WTC11 (cell line): ENCODE results near the gene CENPX. TPM values are rescaled to one million over a fixed set of nuclear protein-coding genes. Genes with fewer than 3 reads are reported as not detected.

Source experiments
- ATAC-seq: fragments of 200-7000 bp; cut with Tn5 transposase; 2 replicates; pipeline ENCODE4 v1.10.0; 2021; ENCODE audit warnings: mild to moderate bottlenecking, moderate library complexity
- CTCF ChIA-PET: fragments of 300-600 bp; sonication (Branson Sonifier 250); formaldehyde crosslinking; loops from one replicate; lab custom pipeline; 2021; ENCODE audit warnings: antibody characterized with exemption; lab: Charles Lee
- POLR2A ChIA-PET: fragments of 350-600 bp; sonication (Branson Sonifier 250); formaldehyde crosslinking; loops from one replicate; lab custom pipeline; 2021; ENCODE audit warnings: antibody characterized with exemption; lab: Charles Lee
- DNase-seq: peaks from one replicate; pipeline ENCODE4 v3.0.0; 2021; ENCODE audit warnings: low spot score
- H3K27ac Mint-ChIP-seq: 2 replicates; pipeline ENCODE4 v1.8.0; 2021; ENCODE audit warnings: mixed read lengths
- H3K27me3 Mint-ChIP-seq: 2 replicates; pipeline ENCODE4 v1.8.0; 2021; ENCODE audit warnings: low read depth, mild to moderate bottlenecking, moderate library complexity, mixed read lengths
- H3K36me3 Mint-ChIP-seq: 2 replicates; pipeline ENCODE4 v1.8.0; 2021; ENCODE audit warnings: mixed read lengths
- H3K4me1 Mint-ChIP-seq: 2 replicates; pipeline ENCODE4 v1.8.0; 2022; ENCODE audit warnings: mixed read lengths
- H3K4me3 Mint-ChIP-seq: 2 replicates; pipeline ENCODE4 v1.8.0; 2021; ENCODE audit warnings: mild to moderate bottlenecking, moderate library complexity, mixed read lengths
- H3K9me3 Mint-ChIP-seq: 2 replicates; pipeline ENCODE4 v1.8.0; 2021; ENCODE audit warnings: mixed read lengths
- ATF6 ChIP-seq: sonication (generic); formaldehyde crosslinking; IDR thresholded peaks from 2 replicates; pipeline ENCODE4 v1.8.1; 2023; ENCODE audit warnings: mild to moderate bottlenecking, missing genetic modification reagents
- ETV6 ChIP-seq: sonication (generic); formaldehyde crosslinking; IDR thresholded peaks from 2 replicates; pipeline ENCODE4 v1.8.1; 2022; ENCODE audit warnings: mild to moderate bottlenecking, missing genetic modification reagents
- FOXP1 ChIP-seq: sonication (generic); formaldehyde crosslinking; IDR thresholded peaks from 2 replicates; pipeline ENCODE4 v1.8.0; 2022; ENCODE audit warnings: missing genetic modification reagents, mild to moderate bottlenecking, moderate library complexity, borderline replicate concordance
- HMGXB4 ChIP-seq: sonication (generic); formaldehyde crosslinking; IDR thresholded peaks from 2 replicates; pipeline ENCODE4 v1.8.1; 2023; ENCODE audit warnings: mild to moderate bottlenecking, moderate library complexity, missing genetic modification reagents
- MAX ChIP-seq: sonication (generic); formaldehyde crosslinking; IDR thresholded peaks from 2 replicates; pipeline ENCODE4 v1.8.0; 2022; ENCODE audit warnings: mild to moderate bottlenecking, missing genetic modification reagents
- NR3C1 ChIP-seq: sonication (generic); formaldehyde crosslinking; conservative IDR thresholded peaks from 2 replicates; pipeline ENCODE4 v1.8.1; 2023; ENCODE audit warnings: low read depth, mild to moderate bottlenecking, missing genetic modification reagents
- RELA ChIP-seq: sonication (generic); formaldehyde crosslinking; IDR thresholded peaks from 2 replicates; pipeline ENCODE4 v1.8.1; 2022; ENCODE audit warnings: missing genetic modification reagents, mild to moderate bottlenecking, borderline replicate concordance
- USF1 ChIP-seq: sonication (generic); formaldehyde crosslinking; IDR thresholded peaks from 2 replicates; pipeline ENCODE4 v1.8.0; 2022; ENCODE audit warnings: mild to moderate bottlenecking, missing genetic modification reagents
- USF2 ChIP-seq: sonication (generic); formaldehyde crosslinking; IDR thresholded peaks from 2 replicates; pipeline ENCODE4 v1.8.1; 2023; ENCODE audit warnings: mild to moderate bottlenecking, missing genetic modification reagents, moderate library complexity
- ZSCAN18 ChIP-seq: fragments of 250-450 bp; sonication (Bioruptor Pico); IDR thresholded peaks from 2 replicates; pipeline ENCODE4 v2.1.2; 2022; ENCODE audit warnings: mild to moderate bottlenecking, moderate library complexity
- total RNA-seq: library from RNA; stranded (reverse); gene quantifications from 3 replicates; pipeline ENCODE4 v1.2.3, GENCODE V29; 2021

CENPX gene
- total RNA-seq, 1 experiment from 2014 or later, result 121 TPM

GRCh38 chr17:82031885-82032627 is 9.4 kb upstream of the CENPX start:
- peak; percentile 66 for ATAC-seq
- ChIA-PET POLR2A (interaction anchor here (0.8 to 0.9 kb wide), 2 partner anchors 12 to 50 kb away, joined by 3 read pairs; no protein-coding TSS in a partner anchor), CTCF (interaction anchor here (1.0 to 5.7 kb wide), 8 partner anchors 12 to 162 kb away, joined by 4 to 119 read pairs (median 20); partner anchors contain the start of genes CENPX, FASN, LRRC45 and MAFG)
- Mint-ChIP-seq H3K27ac (no peak overlapping the region), H3K9me3 (no peaks in the 10 kb centered on the region), H3K4me3 (peak overlapping the region; percentile 65), H3K36me3 (0 out of 2 replicates have a peak, but pooled peaks cover 6% of the 10 kb centered on the region), H3K27me3 (no peaks in the 10 kb centered on the region), H3K4me1 (peaks cover 16% of the 10 kb centered on the region)
- DNase-seq, result peak; percentile 78
- TF ChIP-seq USF2 (no peak), ATF6 (no peak), NR3C1 (CRISPR knock-in tag) (no peak), FOXP1 (CRISPR knock-in tag) (peak; percentile 68; the same call in 1 of the 2 replicates), MAX (CRISPR knock-in tag) (peak; percentile 82), USF1 (peak; percentile 31; the same call in 1 of the 2 replicates), RELA (CRISPR knock-in tag) (peak; percentile 43; the same call in 1 of the 2 replicates), HMGXB4 (CRISPR knock-in tag) (0 out of 2 replicates have a peak, but pooled peaks have one; percentile 56)

GRCh38 chr17:82031303-82031884 is 8.7 kb upstream of the CENPX start, which contains the start of gene RAC3:
TSS of gene RAC3 (plus strand) at chr17:82031678. CDS start at chr17:82031762, 84 bp downstream.
- POLR2A ChIA-PET, result interaction anchor here (0.8 to 1.1 kb wide), 3 partner anchors 8 to 28 kb away, joined by 3 to 5 read pairs (median 4); partner anchors contain the start of genes CENPX and LRRC45
- ATAC-seq (peak; percentile 47), DNase-seq (peak; percentile 56)
- CTCF ChIA-PET, result interaction anchor here (0.9 to 5.7 kb wide), 22 partner anchors 12 to 269 kb away, joined by 4 to 119 read pairs (median 13); partner anchors contain the start of genes CENPX, FASN, GPS1 and LRRC45
- H3K36me3 Mint-ChIP-seq, result 0 out of 2 replicates have a peak, but pooled peaks cover 6% of the 10 kb centered on the region
- H3K27ac Mint-ChIP-seq, result no peak within 1 kb of the TSS
- H3K4me3 Mint-ChIP-seq, result peak within 1 kb of the TSS; percentile 73
- no peaks in the 10 kb centered on the region for H3K27me3 Mint-ChIP-seq
- peaks cover 14% of the 10 kb centered on the region for H3K4me1 Mint-ChIP-seq
- TF ChIP-seq ETV6 (CRISPR knock-in tag), result 0 out of 2 replicates have a peak, but pooled peaks have one; percentile 0
- no peak for TF ChIP-seq ZSCAN18 (CRISPR knock-in tag)
- no peaks in the 10 kb centered on the region for H3K9me3 Mint-ChIP-seq
